Stimulated activated CD4-positive, alpha-beta T cell treated with anti-CD3 and anti-CD28 coated beads, Interleukin-4, amount 100 ng/mL, for 4 hours (primary cell): ENCODE measurements around the gene RBMY1A1.
"Not testable (repeated sequence)": the region's sequence is repeated elsewhere in the genome, so short reads cannot be mapped to it uniquely, and the experiment has no call there.

Experiments used
- DNase-seq, 2 experiments: peaks; one replicate each; pipeline ENCODE4 v3.0.0-alpha.2; 2020

RBMY1A1 gene

DNA sequence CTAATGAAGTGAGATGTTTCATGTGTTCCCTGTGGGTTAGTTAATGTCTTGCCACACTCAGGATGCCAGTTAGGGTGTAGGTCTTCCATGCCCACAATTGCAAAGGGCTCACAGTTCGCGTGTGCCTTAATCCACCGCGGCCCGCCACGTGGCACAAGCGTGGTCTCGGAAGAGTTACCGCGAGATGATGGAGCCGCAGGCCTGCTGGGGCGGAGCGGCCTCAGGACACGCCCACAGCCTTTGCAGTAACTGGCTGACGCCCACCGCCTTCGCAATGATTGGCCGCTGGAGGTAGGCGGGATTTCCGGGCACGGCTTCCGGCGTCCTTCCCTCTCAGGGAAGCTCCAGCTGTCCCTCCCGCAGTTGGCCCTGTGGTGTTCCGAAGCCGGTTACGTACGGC lies at the start of gene RBMY1A1:
RBMY1A1 (plus strand) TSS at position 301 of the 400 bp plus-strand sequence. CDS start 2,013 bp downstream, outside the sequence.
- DNase-seq: not testable (repeated sequence)

GRCh38 chrY:21511038-21511437 lies 23.6 kb upstream of the RBMY1A1 start, which contains the start of gene RBMY1B:
TSS of gene RBMY1B (plus strand) at chrY:21511338. CDS start at chrY:21513351, 2,013 bp downstream.
- not testable (repeated sequence) for DNase-seq

- not testable (repeated sequence) for DNase-seq
These were observed 24.8 kb downstream of the RBMY1A1 start for GRCh38 chrY:21559316-21559984.

DNA sequence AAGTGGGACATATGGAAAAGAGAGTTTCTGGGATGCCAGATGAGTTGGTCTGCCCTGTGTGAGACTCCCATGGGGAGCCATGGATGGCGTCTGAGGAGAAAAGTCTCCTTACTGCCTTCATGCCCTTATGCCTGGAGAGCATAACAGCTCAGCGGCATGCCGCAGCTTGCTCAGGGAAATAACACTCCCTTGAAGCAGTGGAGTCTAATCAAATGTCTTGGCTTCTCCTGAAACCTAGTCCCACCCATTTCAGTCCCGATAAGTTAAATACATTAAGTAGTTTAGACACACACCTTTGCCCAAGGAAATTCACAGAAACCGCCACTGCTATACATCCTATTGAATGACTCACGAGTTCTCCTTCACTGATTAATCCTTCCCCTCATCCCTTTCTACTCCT lies 50.8 kb downstream of the RBMY1A1 start:
- no peak for DNase-seq

DNA sequence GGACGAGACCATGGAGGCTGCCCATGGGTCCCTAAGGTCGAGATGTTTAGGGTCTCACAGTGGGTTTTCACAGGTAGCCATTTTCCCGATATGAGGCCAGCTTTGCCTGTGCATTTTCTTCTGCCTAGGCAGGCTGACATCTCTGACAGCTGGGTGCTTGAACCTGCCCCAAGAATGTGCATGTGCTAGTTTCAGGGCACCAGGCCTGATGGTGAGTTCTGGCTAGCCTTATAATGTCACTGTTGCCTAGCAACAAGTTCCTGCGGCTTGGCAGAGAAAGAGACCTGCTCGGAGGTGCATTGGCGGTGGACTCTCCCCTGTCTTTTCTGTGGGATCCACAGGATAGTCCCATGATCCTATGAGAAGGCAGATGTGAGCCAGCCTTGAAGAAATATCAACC lies 51.8 kb downstream of the RBMY1A1 start:
- DNase-seq: not testable (repeated sequence)

DNA sequence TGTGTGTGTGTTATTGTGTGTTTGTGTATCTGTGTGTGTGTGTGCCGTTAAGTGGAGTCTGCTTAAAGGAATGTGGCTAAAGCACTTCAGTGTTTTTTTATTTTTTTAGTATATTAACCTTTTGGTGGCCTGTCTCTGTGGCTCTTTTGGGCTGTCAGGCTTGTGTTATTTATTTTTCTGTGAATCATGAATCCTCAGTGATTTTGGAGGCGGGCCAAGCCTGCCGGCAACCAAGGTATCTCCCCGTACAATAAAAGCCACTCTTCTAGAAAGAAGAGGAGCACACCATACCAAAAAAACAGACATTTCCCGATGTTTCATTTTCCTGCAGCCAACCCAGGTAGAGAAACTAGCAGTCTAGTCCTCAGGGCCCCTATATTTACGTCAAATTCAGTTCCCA lies 57.4 kb downstream of the RBMY1A1 start:
- no peak for DNase-seq

DNA sequence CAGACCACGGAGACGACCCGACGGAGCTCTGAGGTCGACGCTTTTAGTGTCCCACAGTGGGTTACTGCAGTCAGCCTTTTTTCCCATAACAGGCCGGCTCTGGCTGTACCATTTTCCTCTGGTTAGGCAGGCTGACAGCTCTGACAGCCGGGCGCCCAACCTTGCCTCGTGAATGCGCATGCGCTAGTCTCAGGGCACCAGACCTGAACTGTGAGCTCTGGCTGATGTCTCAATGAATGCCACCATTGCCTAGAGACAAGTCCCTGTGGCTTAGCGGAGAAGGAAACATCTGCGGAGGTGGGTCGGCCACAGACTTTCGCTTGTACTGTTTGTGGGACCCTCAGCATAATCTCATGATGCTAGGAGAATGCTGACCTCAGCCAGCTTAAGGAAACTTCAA lies 61.6 kb downstream of the RBMY1A1 start:
- not testable (repeated sequence) for DNase-seq
